DMS 273 treated with DMSO at 0.1 percent for 48 hours (cell line): ENCODE results near the gene DLGAP4.

ENCODE experiments used
- DNase-seq: peaks from one replicate; lab custom pipeline; 2025; lab: John Stamatoyannopoulos, UW

DLGAP4 gene

GRCh38 chr20:36352843-36353553 is 46.9 kb downstream of the DLGAP4 start:
- DNase-seq, result no peak

GRCh38 chr20:36353740-36354139 is 47.6 kb downstream of the DLGAP4 start:
- no peak for DNase-seq

GRCh38 chr20:36355469-36356171 is 49.5 kb downstream of the DLGAP4 start:
- DNase-seq, result no peak

- no peak for DNase-seq
Observed at GRCh38 chr20:36359668-36360406, 53.7 kb downstream of the DLGAP4 start.

- DNase-seq, result no peak
Observed at GRCh38 chr20:36360429-36360828, 54.3 kb downstream of the DLGAP4 start.

- DNase-seq, result no peak
Observed at GRCh38 chr20:36361406-36361805, 55.3 kb downstream of the DLGAP4 start.

- no peak for DNase-seq
Observed at GRCh38 chr20:36362261-36362660, 56.1 kb downstream of the DLGAP4 start.

GRCh38 chr20:36362978-36363713 is 57.0 kb downstream of the DLGAP4 start:
- DNase-seq, result no peak

GRCh38 chr20:36364506-36364905 is 58.4 kb downstream of the DLGAP4 start:
- DNase-seq, result no peak

- DNase-seq, result no peak
Observed at GRCh38 chr20:36366623-36367369, 60.7 kb downstream of the DLGAP4 start.

- no peak for DNase-seq
Observed at GRCh38 chr20:36367370-36367745, 61.2 kb downstream of the DLGAP4 start.

- no peak for DNase-seq
Observed at GRCh38 chr20:36367907-36368799, 62.0 kb downstream of the DLGAP4 start.

GRCh38 chr20:36368869-36369268 is 62.7 kb downstream of the DLGAP4 start:
- no peak for DNase-seq

- no peak for DNase-seq
Observed at GRCh38 chr20:36369739-36370138, 63.6 kb downstream of the DLGAP4 start.

- DNase-seq, result no peak
Observed at GRCh38 chr20:36370991-36371790, 65.1 kb downstream of the DLGAP4 start.

- DNase-seq, result no peak
Observed at GRCh38 chr20:36372666-36373065, 66.5 kb downstream of the DLGAP4 start.

GRCh38 chr20:36373089-36373488 is 67.0 kb downstream of the DLGAP4 start:
- no peak for DNase-seq

- no peak for DNase-seq
Observed at GRCh38 chr20:36374995-36375394, 68.9 kb downstream of the DLGAP4 start.
